ENCODE results near the gene HDGF. TPM values are rescaled to one million over a fixed set of nuclear protein-coding genes. Genes with fewer than 3 reads are reported as not detected.

Gene HDGF
- total RNA-seq, 1 experiment from 2014 or later, result 325 TPM

- peaks cover 66% of the 10 kb centered on the region for H3K4me1 ChIP-seq (ENCODE audit: control insufficient read depth, insufficient read depth, low read length)
- H3K27me3 ChIP-seq (ENCODE audit: control insufficient read depth, insufficient read depth, low read length), result no peaks in the 10 kb centered on the region
- ChIA-PET POLR2A (no interaction called here), CTCF (no interaction called here)
- BruUV-seq (replicated peaks), result no TSS peak
- H3K36me3 ChIP-seq (ENCODE audit: control insufficient read depth, insufficient read depth, low read length), result peaks cover 24% of the 10 kb centered on the region
- intact Hi-C loops (cut with micrococcal nuclease; ENCODE audit: unreplicated experiment) (no loop called here), in situ Hi-C loops (cut with HindIII; ENCODE audit: low pct_unique_long_range_greater_than_20kb, low sequenced_read_pairs) (no loop called here)
- peak overlapping the region; percentile 98 for H3K27ac ChIP-seq (ENCODE audit: low read length)
- ATAC-seq (no peak), DNase-seq (ENCODE audit: low read depth, low spot score) (no peak)
- H3K9me3 ChIP-seq (ENCODE audit: control insufficient read depth, insufficient read depth, low read depth, low read length), result no peaks in the 10 kb centered on the region
- TF ChIP-seq TCF7L2 (IDR thresholded peaks at IDR 0.05; ENCODE audit: low read depth, low read length), result no peak
- no peak for TF ChIP-seq SIN3A (IDR thresholded peaks at IDR 0.05; ENCODE audit: borderline replicate concordance, insufficient read depth, low read depth, low read length)
- no peak for TF ChIP-seq POLR2AphosphoS5 (IDR thresholded peaks at IDR 0.05; ENCODE audit: low read depth, low read length)
- TF ChIP-seq REST (IDR thresholded peaks at IDR 0.05; ENCODE audit: insufficient read depth in 1 of 2, low read depth in 2 of 2, low read length in 1 of 2), result no peak
- TF ChIP-seq, protein P1, sequence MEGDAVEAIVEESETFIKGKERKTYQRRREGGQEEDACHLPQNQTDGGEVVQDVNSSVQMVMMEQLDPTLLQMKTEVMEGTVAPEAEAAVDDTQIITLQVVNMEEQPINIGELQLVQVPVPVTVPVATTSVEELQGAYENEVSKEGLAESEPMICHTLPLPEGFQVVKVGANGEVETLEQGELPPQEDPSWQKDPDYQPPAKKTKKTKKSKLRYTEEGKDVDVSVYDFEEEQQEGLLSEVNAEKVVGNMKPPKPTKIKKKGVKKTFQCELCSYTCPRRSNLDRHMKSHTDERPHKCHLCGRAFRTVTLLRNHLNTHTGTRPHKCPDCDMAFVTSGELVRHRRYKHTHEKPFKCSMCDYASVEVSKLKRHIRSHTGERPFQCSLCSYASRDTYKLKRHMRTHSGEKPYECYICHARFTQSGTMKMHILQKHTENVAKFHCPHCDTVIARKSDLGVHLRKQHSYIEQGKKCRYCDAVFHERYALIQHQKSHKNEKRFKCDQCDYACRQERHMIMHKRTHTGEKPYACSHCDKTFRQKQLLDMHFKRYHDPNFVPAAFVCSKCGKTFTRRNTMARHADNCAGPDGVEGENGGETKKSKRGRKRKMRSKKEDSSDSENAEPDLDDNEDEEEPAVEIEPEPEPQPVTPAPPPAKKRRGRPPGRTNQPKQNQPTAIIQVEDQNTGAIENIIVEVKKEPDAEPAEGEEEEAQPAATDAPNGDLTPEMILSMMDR (IDR thresholded peaks at IDR 0.05), result no peak
- no peak overlapping the region for H3K4me3 ChIP-seq (ENCODE audit: low read depth in 2 of 2, low read length in 2 of 2)
Measured at GRCh38 chr1:156744786-156745419, 6.6 kb downstream of the HDGF start.

DNA sequence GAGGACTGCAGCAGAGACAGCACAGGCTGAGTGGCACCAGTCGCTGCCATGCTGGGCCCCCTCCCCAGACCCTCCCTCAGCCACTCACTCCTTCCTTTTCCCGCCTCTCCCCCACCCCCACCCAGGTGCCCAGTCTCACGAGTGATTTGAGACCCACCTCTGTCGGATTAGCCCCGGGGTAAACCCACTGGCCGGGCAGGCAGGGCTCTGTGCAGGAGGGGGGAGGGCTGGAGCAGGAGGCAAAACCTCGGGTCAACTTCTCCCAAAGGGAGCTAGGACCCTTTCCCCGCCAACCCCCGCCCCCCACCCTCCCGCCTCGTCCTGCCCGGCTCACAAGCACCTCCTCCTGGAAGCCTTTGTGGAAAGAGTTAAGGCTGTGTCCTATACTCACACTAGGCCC, 7.1 kb downstream of the HDGF start:
- H3K27ac ChIP-seq (ENCODE audit: low read length), result no peak overlapping the region; the same call in 1 of the 2 replicates
- intact Hi-C loops (cut with micrococcal nuclease; ENCODE audit: unreplicated experiment), result no loop called here
- POLR2A ChIA-PET, result no interaction called here

More for the DNA sequence above, 7.1 kb downstream of the HDGF start:
- in situ Hi-C loops (cut with HindIII; ENCODE audit: low pct_unique_long_range_greater_than_20kb, low sequenced_read_pairs), result no loop called here
- H3K9me3 ChIP-seq (ENCODE audit: control insufficient read depth, insufficient read depth, low read depth, low read length), result no peaks in the 10 kb centered on the region
- no peaks in the 10 kb centered on the region for H3K27me3 ChIP-seq (ENCODE audit: control insufficient read depth, insufficient read depth, low read length)
- no peak for DNase-seq (ENCODE audit: low read depth, low spot score)
- peaks cover 64% of the 10 kb centered on the region for H3K4me1 ChIP-seq (ENCODE audit: control insufficient read depth, insufficient read depth, low read length)
- CTCF ChIA-PET, result interaction anchor here (0.6 kb wide), 1 partner anchor 67 kb away, joined by 3 read pairs; no protein-coding TSS in a partner anchor
- peaks cover 21% of the 10 kb centered on the region for H3K36me3 ChIP-seq (ENCODE audit: control insufficient read depth, insufficient read depth, low read length)
- no peak overlapping the region for H3K4me3 ChIP-seq (ENCODE audit: low read depth in 2 of 2, low read length in 2 of 2)
- TF ChIP-seq, protein P1 (IDR thresholded peaks at IDR 0.05), result no peak
- no peak for ATAC-seq
- no TSS peak for BruUV-seq (replicated peaks)
